OCI-LY1 (cell line): ENCODE measurements around the gene PSD2.

Experiments
- EZH2 ChIP-seq: fragments of 200-600 bp; sonication (generic), shearing (Covaris generic); IDR thresholded peaks from 2 replicates; pipeline ENCODE4 v1.8.0; 2017; ENCODE audit warnings: borderline replicate concordance, mixed run types, mild to moderate bottlenecking, antibody characterized with exemption, low read length, moderate library complexity, mixed read lengths
- TF ChIP-seq, protein P1 (sequence below): fragments of 200-600 bp; sonication (generic), shearing (Covaris generic); IDR thresholded peaks from 2 replicates; pipeline ENCODE4 v1.5.1; 2017; ENCODE audit warnings: mild to moderate bottlenecking, antibody characterized with exemption, low read length, moderate library complexity, mixed read lengths

DNA sequence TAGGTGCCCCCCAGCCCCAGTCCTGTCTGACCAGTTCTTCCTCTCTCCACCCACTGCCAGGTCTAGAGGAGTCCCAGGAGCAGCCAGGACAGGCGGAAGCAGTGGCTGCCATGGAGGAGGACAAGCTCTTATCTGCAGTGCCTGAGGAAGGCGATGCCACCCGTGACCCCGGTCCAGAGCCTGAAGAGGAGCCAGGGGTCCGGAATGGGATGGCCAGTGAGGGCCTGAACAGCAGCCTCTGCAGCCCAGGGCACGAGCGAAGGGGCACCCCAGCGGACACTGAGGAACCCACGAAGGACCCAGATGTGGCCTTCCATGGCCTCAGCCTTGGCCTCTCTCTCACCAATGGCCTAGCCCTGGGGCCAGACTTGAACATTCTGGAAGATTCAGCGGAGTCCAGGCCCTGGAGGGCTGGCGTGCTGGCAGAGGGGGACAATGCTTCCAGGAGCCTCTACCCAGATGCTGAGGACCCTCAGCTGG, 13.8 kb downstream of the PSD2 start:
- TF ChIP-seq, protein P1, sequence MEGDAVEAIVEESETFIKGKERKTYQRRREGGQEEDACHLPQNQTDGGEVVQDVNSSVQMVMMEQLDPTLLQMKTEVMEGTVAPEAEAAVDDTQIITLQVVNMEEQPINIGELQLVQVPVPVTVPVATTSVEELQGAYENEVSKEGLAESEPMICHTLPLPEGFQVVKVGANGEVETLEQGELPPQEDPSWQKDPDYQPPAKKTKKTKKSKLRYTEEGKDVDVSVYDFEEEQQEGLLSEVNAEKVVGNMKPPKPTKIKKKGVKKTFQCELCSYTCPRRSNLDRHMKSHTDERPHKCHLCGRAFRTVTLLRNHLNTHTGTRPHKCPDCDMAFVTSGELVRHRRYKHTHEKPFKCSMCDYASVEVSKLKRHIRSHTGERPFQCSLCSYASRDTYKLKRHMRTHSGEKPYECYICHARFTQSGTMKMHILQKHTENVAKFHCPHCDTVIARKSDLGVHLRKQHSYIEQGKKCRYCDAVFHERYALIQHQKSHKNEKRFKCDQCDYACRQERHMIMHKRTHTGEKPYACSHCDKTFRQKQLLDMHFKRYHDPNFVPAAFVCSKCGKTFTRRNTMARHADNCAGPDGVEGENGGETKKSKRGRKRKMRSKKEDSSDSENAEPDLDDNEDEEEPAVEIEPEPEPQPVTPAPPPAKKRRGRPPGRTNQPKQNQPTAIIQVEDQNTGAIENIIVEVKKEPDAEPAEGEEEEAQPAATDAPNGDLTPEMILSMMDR, result no peak
- no peak for TF ChIP-seq EZH2
